Activated CD4-positive, alpha-beta T cell treated with anti-CD3 and anti-CD28 coated beads, Interleukin-2, amount 10 ng/mL, durations not matched to agents 7 days and 5 days (primary cell): ENCODE data around the gene DIRAS1. TPM values are rescaled to one million over a fixed set of nuclear protein-coding genes. Genes with fewer than 3 reads are reported as not detected.
"Not testable (repeated sequence)": the region's sequence is repeated elsewhere in the genome, so short reads cannot be mapped to it uniquely, and the experiment has no call there.

Source experiments
- CTCF ChIA-PET: fragments of 350-600 bp; sonication (Branson Sonifier 250); formaldehyde crosslinking; loops from one replicate; lab custom pipeline; 2021; ENCODE audit warnings: antibody characterized with exemption; lab: Charles Lee
- POLR2A ChIA-PET: fragments of 350-600 bp; sonication (Branson Sonifier 250); formaldehyde crosslinking; loops from one replicate; lab custom pipeline; 2021; ENCODE audit warnings: antibody characterized with exemption; lab: Charles Lee
- DNase-seq: peaks from one replicate; pipeline ENCODE4 v3.0.0-alpha.2; 2020
- H3K27ac Mint-ChIP-seq: one replicate; pipeline ENCODE4 v1.8.0; 2021; ENCODE audit warnings: mild to moderate bottlenecking, moderate library complexity, mixed read lengths
- H3K27me3 Mint-ChIP-seq: one replicate; pipeline ENCODE4 v1.8.0; 2021; ENCODE audit warnings: mixed read lengths
- H3K36me3 Mint-ChIP-seq: one replicate; pipeline ENCODE4 v1.8.0; 2021; ENCODE audit warnings: low read depth, mixed read lengths
- H3K4me1 Mint-ChIP-seq: one replicate; pipeline ENCODE4 v1.8.0; 2021; ENCODE audit warnings: mixed read lengths
- H3K4me3 Mint-ChIP-seq: one replicate; pipeline ENCODE4 v1.8.0; 2021; ENCODE audit warnings: mild to moderate bottlenecking, moderate library complexity, mixed read lengths
- H3K9me3 Mint-ChIP-seq: one replicate; pipeline ENCODE4 v1.8.0; 2021; ENCODE audit warnings: mixed read lengths
- total RNA-seq, 2 experiments: library from RNA; stranded (reverse); gene quantifications; one replicate each; pipeline ENCODE4 v1.2.3, GENCODE V29; 2021

Gene DIRAS1
- total RNA-seq, 2 experiments from 2014 or later, result not detected

- no peak overlapping the region for H3K4me3 Mint-ChIP-seq
- POLR2A ChIA-PET, result no interaction called here
Observed at GRCh38 chr19:2719920-2720776, 1.0 kb downstream of the DIRAS1 start.

GRCh38 chr19:2719232-2719735 lies 1.9 kb downstream of the DIRAS1 start:
- H3K9me3 Mint-ChIP-seq, result peaks cover 10% of the 10 kb centered on the region
- CTCF ChIA-PET, result no interaction called here
- H3K27me3 Mint-ChIP-seq, result peaks cover 19% of the 10 kb centered on the region
- DNase-seq, result no peak
- POLR2A ChIA-PET, result no interaction called here
- no peak overlapping the region for H3K27ac Mint-ChIP-seq
- no peaks in the 10 kb centered on the region for H3K36me3 Mint-ChIP-seq
- H3K4me3 Mint-ChIP-seq, result no peak overlapping the region
- peaks cover 3% of the 10 kb centered on the region for H3K4me1 Mint-ChIP-seq

More at GRCh38 chr19:2719920-2720776, 1.0 kb downstream of the DIRAS1 start:
- Mint-ChIP-seq H3K36me3 (no peaks in the 10 kb centered on the region), H3K27ac (no peak overlapping the region), H3K4me1 (peaks cover 3% of the 10 kb centered on the region), H3K27me3 (peaks cover 20% of the 10 kb centered on the region), H3K9me3 (peaks cover 8% of the 10 kb centered on the region)
- DNase-seq, result no peak
- CTCF ChIA-PET, result interaction anchor here (1.0 kb wide), 1 partner anchor 67 kb away, joined by 3 read pairs; no protein-coding TSS in a partner anchor

- CTCF ChIA-PET, result no interaction called here
- peaks cover 10% of the 10 kb centered on the region for H3K9me3 Mint-ChIP-seq
- no peak for DNase-seq
- H3K4me1 Mint-ChIP-seq, result peaks cover 3% of the 10 kb centered on the region
- POLR2A ChIA-PET, result no interaction called here
- H3K27ac Mint-ChIP-seq, result no peak overlapping the region
- H3K27me3 Mint-ChIP-seq, result peaks cover 18% of the 10 kb centered on the region
- H3K36me3 Mint-ChIP-seq, result no peaks in the 10 kb centered on the region
- no peak overlapping the region for H3K4me3 Mint-ChIP-seq
Observed at GRCh38 chr19:2717638-2718541, 3.3 kb downstream of the DIRAS1 start.

GRCh38 chr19:2716722-2717637 lies 4.2 kb downstream of the DIRAS1 start:
- CTCF ChIA-PET, result no interaction called here
- no peak for DNase-seq
- H3K27me3 Mint-ChIP-seq, result peaks cover 14% of the 10 kb centered on the region

GRCh38 chr19:2716275-2716650 lies 4.9 kb downstream of the DIRAS1 start:
- no peak overlapping the region for H3K27ac Mint-ChIP-seq
- peaks cover 10% of the 10 kb centered on the region for H3K9me3 Mint-ChIP-seq
- CTCF ChIA-PET, result no interaction called here
- peaks cover 9% of the 10 kb centered on the region for H3K27me3 Mint-ChIP-seq
- POLR2A ChIA-PET, result no interaction called here
- H3K36me3 Mint-ChIP-seq, result no peaks in the 10 kb centered on the region
- DNase-seq, result no peak
- no peaks in the 10 kb centered on the region for H3K4me1 Mint-ChIP-seq
- H3K4me3 Mint-ChIP-seq, result no peak overlapping the region

More at GRCh38 chr19:2716722-2717637, 4.2 kb downstream of the DIRAS1 start:
- Mint-ChIP-seq H3K4me1 (peaks cover 3% of the 10 kb centered on the region), H3K9me3 (peaks cover 10% of the 10 kb centered on the region), H3K27ac (no peak overlapping the region), H3K36me3 (no peaks in the 10 kb centered on the region), H3K4me3 (no peak overlapping the region)
- POLR2A ChIA-PET, result no interaction called here

GRCh38 chr19:2715470-2716274 lies 5.5 kb downstream of the DIRAS1 start:
- no peak for DNase-seq
- no peak overlapping the region for H3K27ac Mint-ChIP-seq
- no peak overlapping the region for H3K4me3 Mint-ChIP-seq
- no peaks in the 10 kb centered on the region for H3K36me3 Mint-ChIP-seq
- CTCF ChIA-PET, result no interaction called here
- H3K4me1 Mint-ChIP-seq, result no peaks in the 10 kb centered on the region
- peaks cover 9% of the 10 kb centered on the region for H3K27me3 Mint-ChIP-seq
- POLR2A ChIA-PET, result no interaction called here
- peaks cover 10% of the 10 kb centered on the region for H3K9me3 Mint-ChIP-seq

GRCh38 chr19:2714531-2715269 lies 6.5 kb downstream of the DIRAS1 start:
- ChIA-PET POLR2A (no interaction called here), CTCF (no interaction called here)
- no peak for DNase-seq
- Mint-ChIP-seq H3K27ac (no peak overlapping the region), H3K4me1 (peaks cover 2% of the 10 kb centered on the region), H3K4me3 (no peak overlapping the region), H3K27me3 (peaks cover 4% of the 10 kb centered on the region), H3K9me3 (peaks cover 10% of the 10 kb centered on the region), H3K36me3 (no peaks in the 10 kb centered on the region)

- not testable (repeated sequence) for H3K4me3 Mint-ChIP-seq
Observed at GRCh38 chr19:2714102-2714501, 7.1 kb downstream of the DIRAS1 start.

GRCh38 chr19:2713170-2713569 lies 8.0 kb downstream of the DIRAS1 start:
- H3K4me1 Mint-ChIP-seq, H3K4me3 Mint-ChIP-seq, H3K36me3 Mint-ChIP-seq, H3K27me3 Mint-ChIP-seq, H3K27ac Mint-ChIP-seq, DNase-seq, CTCF ChIA-PET, POLR2A ChIA-PET: not testable (repeated sequence)
- peaks cover 10% of the 10 kb centered on the region for H3K9me3 Mint-ChIP-seq

More at GRCh38 chr19:2714102-2714501, 7.1 kb downstream of the DIRAS1 start:
- peaks cover 10% of the 10 kb centered on the region for H3K9me3 Mint-ChIP-seq
- H3K4me1 Mint-ChIP-seq, H3K36me3 Mint-ChIP-seq, H3K27me3 Mint-ChIP-seq, CTCF ChIA-PET, POLR2A ChIA-PET, DNase-seq, H3K27ac Mint-ChIP-seq: not testable (repeated sequence)

- Mint-ChIP-seq H3K4me1 (peaks cover 2% of the 10 kb centered on the region), H3K9me3 (peaks cover 10% of the 10 kb centered on the region), H3K27ac (no peak overlapping the region), H3K27me3 (no peaks in the 10 kb centered on the region), H3K36me3 (no peaks in the 10 kb centered on the region), H3K4me3 (no peak overlapping the region)
- DNase-seq, result no peak
- ChIA-PET CTCF (interaction anchor here (1.2 kb wide), 1 partner anchor 70 kb away, joined by 4 read pairs; no protein-coding TSS in a partner anchor), POLR2A (no interaction called here)
Observed at GRCh38 chr19:2711875-2712205, 9.3 kb downstream of the DIRAS1 start.
